ENCODE results near the gene MAGI2. TPM values are rescaled to one million over a fixed set of nuclear protein-coding genes. Genes with fewer than 3 reads are reported as not detected.

Gene MAGI2
- total RNA-seq, 3 donors from 2014 or later: 0.10 to 0.16 (median 0.14) TPM

- DNase-seq: no peak
- peaks cover 9% of the 10 kb centered on the region for H3K9me3 Mint-ChIP-seq
- H3K36me3 Mint-ChIP-seq (ENCODE audit: insufficient read depth): no peaks in the 10 kb centered on the region
- no peaks in the 10 kb centered on the region for H3K4me1 Mint-ChIP-seq (ENCODE audit: low read depth)
- ATAC-seq: no peak
- H3K4me3 Mint-ChIP-seq: no peak overlapping the region
- H3K27me3 Mint-ChIP-seq (ENCODE audit: low read depth): no peaks in the 10 kb centered on the region
Observed at GRCh38 chr7:77995717-77996116, 1457.8 kb downstream of the MAGI2 start.

- no peaks in the 10 kb centered on the region for H3K27me3 Mint-ChIP-seq (ENCODE audit: low read depth)
- DNase-seq (no peak), ATAC-seq (no peak)
- H3K36me3 Mint-ChIP-seq (ENCODE audit: insufficient read depth): no peaks in the 10 kb centered on the region
- H3K9me3 Mint-ChIP-seq: peaks cover 3% of the 10 kb centered on the region
- H3K4me1 Mint-ChIP-seq (ENCODE audit: low read depth): peaks cover 4% of the 10 kb centered on the region
- no peak overlapping the region for H3K4me3 Mint-ChIP-seq
Observed at GRCh38 chr7:77993838-77994237, 1459.6 kb downstream of the MAGI2 start.

GRCh38 chr7:77991656-77992055 is 1461.8 kb downstream of the MAGI2 start:
- no peak for DNase-seq
- Mint-ChIP-seq H3K4me3 (no peak overlapping the region), H3K9me3 (no peaks in the 10 kb centered on the region), H3K36me3 (ENCODE audit: insufficient read depth) (no peaks in the 10 kb centered on the region), H3K27me3 (ENCODE audit: low read depth) (no peaks in the 10 kb centered on the region), H3K4me1 (ENCODE audit: low read depth) (peaks cover 4% of the 10 kb centered on the region)
- no peak for ATAC-seq

DNA sequence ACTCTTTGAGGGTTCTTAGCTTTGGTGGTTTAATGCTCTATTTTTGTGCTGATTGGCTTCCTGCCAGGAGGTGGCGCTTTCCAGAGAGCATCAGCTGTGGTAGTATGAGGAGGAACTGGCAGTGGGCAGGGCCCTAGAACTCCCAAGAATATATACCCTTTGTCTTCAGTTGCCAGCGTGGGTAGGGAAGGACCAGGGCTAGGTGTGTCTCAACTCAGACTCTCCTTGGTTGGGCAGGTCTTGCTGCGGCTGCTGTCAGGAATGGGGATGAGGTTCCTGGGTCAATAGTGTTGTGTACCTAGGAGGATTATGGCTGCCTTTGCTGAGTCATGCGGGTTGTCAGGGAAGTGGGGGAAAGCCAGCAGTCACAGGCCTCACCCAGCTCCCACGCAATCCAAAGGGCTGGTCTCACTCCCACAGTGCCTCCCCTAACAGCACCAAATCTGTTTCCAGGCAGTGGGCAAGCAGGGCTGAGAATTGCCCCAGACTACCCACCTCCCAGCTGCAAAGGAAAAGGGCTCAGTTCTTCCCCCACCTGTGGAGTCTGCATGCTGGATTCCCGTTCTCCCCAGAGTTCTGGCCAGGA is 1463.4 kb downstream of the MAGI2 start:
- H3K27me3 Mint-ChIP-seq (ENCODE audit: low read depth): no peaks in the 10 kb centered on the region
- ATAC-seq: no peak
- no peak for DNase-seq
- peaks cover 4% of the 10 kb centered on the region for H3K4me1 Mint-ChIP-seq (ENCODE audit: low read depth)
- H3K4me3 Mint-ChIP-seq: no peak overlapping the region
- H3K9me3 Mint-ChIP-seq: no peaks in the 10 kb centered on the region
- no peaks in the 10 kb centered on the region for H3K36me3 Mint-ChIP-seq (ENCODE audit: insufficient read depth)

DNA sequence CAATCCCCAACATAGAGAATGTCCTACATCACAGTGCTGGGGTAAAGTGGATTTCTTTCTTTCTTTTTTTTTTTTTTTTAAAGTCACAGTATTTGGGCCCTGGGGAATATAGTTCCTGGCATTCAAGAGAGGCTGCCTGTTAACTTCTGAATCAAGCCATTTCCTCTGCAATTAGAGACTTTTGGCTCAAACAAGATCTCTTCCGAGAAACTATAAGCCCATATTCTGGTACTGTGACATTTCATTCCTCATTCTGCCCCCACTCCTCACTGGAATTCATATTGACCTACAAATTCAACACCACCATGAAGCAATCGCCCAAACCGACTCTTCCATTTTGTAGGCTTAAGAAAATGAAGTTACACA is 1467.5 kb downstream of the MAGI2 start:
- Mint-ChIP-seq H3K4me1 (ENCODE audit: low read depth) (peaks cover 7% of the 10 kb centered on the region), H3K4me3 (no peak overlapping the region)

DNA sequence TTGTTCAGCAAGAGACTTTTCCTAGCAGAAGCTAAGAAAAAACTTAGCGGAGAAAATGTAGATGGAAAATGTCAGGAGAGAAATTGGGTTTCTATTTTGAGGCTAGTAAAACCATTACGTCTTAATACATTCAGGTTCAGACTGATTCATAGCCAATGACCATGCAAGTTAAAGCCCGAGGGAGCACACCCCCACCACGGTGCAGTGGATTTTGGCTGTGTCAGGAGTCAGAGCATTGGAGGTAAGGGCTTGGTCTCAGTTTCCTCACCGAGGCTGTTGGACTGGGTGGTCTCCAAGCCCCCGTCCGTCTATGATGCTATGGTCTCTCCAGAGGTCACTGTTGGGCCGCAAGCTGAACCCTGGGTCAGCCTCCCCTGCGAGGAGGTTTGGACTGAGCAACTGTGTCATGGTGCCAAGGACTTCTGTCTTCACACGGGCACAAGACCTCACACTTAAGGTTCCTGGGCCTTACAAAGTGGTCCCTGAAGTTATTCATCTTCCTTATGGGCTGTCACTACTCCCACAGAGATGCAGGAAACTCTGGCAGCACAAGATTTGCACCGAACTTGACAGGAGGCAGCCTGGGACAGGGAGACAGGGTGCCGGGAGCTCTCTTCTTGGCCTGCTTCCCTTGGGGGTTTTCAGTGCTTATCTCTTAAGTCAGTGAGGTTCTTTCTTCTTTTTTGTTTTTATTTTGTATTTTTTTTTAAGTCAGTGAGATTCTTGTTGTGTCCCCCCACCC is 1468.1 kb downstream of the MAGI2 start:
- ATAC-seq (no peak), DNase-seq (no peak)
- Mint-ChIP-seq H3K9me3 (no peaks in the 10 kb centered on the region), H3K27me3 (ENCODE audit: low read depth) (peaks cover 5% of the 10 kb centered on the region), H3K4me3 (no peak overlapping the region), H3K4me1 (ENCODE audit: low read depth) (peaks cover 7% of the 10 kb centered on the region), H3K36me3 (ENCODE audit: insufficient read depth) (no peaks in the 10 kb centered on the region)

More for the DNA sequence above, 1467.5 kb downstream of the MAGI2 start:
- DNase-seq (no peak), ATAC-seq (no peak)
- peaks cover 1% of the 10 kb centered on the region for H3K27me3 Mint-ChIP-seq (ENCODE audit: low read depth)
- no peaks in the 10 kb centered on the region for H3K36me3 Mint-ChIP-seq (ENCODE audit: insufficient read depth)
- no peaks in the 10 kb centered on the region for H3K9me3 Mint-ChIP-seq

GRCh38 chr7:77983973-77984372 is 1469.5 kb downstream of the MAGI2 start:
- no peak for ATAC-seq

GRCh38 chr7:77982926-77983550 is 1470.4 kb downstream of the MAGI2 start:
- DNase-seq (no peak), ATAC-seq (peak; percentile 78 to 85)
- Mint-ChIP-seq H3K9me3 (no peaks in the 10 kb centered on the region), H3K36me3 (ENCODE audit: insufficient read depth) (no peaks in the 10 kb centered on the region), H3K4me1 (ENCODE audit: low read depth) (peaks cover 3% of the 10 kb centered on the region), H3K4me3 (no peak overlapping the region), H3K27me3 (ENCODE audit: low read depth) (peaks cover 6% of the 10 kb centered on the region)

More at GRCh38 chr7:77983973-77984372, 1469.5 kb downstream of the MAGI2 start:
- no peaks in the 10 kb centered on the region for H3K36me3 Mint-ChIP-seq (ENCODE audit: insufficient read depth)
- DNase-seq: no peak
- peaks cover 3% of the 10 kb centered on the region for H3K4me1 Mint-ChIP-seq (ENCODE audit: low read depth)
- H3K9me3 Mint-ChIP-seq: no peaks in the 10 kb centered on the region
- H3K4me3 Mint-ChIP-seq: no peak overlapping the region
- peaks cover 6% of the 10 kb centered on the region for H3K27me3 Mint-ChIP-seq (ENCODE audit: low read depth)

DNA sequence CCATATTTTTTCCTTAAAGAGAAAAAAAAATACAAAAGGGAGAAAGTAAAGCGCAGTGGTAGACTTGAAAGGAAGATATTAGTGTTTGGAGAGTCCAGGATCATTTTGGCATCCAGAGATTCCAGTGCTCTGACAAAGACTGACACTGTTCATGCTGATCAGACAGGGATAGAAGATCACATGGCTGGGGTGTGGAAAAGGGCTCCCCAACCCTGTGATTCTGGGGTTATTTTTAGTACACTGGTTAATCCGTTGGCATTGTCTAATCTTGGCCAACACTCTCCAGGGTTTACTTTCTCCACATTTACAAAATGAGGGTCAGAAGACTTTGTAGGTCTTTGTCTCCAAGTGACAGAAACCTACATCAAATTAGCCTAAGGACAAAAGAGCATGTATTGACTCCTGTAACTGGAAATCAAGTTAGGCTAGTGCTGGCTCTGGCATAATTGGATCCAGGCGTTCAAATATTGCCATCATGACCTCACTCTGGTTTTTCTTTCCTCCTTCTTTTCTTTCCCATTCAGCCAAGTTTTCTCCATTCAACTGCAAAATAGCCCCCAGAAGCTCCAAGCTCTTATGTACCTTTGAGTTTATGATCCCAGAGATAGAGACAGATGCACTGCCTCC is 1473.3 kb downstream of the MAGI2 start:
- Mint-ChIP-seq H3K36me3 (ENCODE audit: insufficient read depth) (no peaks in the 10 kb centered on the region), H3K9me3 (no peaks in the 10 kb centered on the region), H3K27me3 (ENCODE audit: low read depth) (peaks cover 6% of the 10 kb centered on the region), H3K4me1 (ENCODE audit: low read depth) (peaks cover 3% of the 10 kb centered on the region), H3K4me3 (no peak overlapping the region)
- DNase-seq (no peak), ATAC-seq (no peak)

DNA sequence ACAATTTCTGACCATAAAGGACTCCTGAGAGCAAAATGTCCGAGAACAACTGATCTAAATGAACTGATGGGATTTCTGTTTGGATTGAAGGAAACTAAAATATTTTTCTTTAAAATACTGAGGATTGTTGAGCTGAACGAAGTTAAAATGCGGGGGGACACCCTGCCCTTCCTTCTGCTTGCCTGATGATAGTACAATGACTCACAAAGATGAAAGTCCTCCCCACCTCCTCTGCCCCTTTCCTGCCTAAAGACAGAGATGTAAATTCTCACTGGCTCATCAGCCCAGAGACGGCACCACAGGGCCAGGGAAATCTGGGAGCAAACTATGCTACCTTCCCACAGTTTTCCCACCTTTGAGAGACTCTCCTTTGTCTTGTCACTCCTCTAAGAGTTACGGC is 1474.2 kb downstream of the MAGI2 start:
- no peak for ATAC-seq
- Mint-ChIP-seq H3K4me3 (no peak overlapping the region), H3K36me3 (ENCODE audit: insufficient read depth) (no peaks in the 10 kb centered on the region), H3K9me3 (no peaks in the 10 kb centered on the region), H3K4me1 (ENCODE audit: low read depth) (peaks cover 3% of the 10 kb centered on the region), H3K27me3 (ENCODE audit: low read depth) (peaks cover 6% of the 10 kb centered on the region)
- no peak for DNase-seq

DNA sequence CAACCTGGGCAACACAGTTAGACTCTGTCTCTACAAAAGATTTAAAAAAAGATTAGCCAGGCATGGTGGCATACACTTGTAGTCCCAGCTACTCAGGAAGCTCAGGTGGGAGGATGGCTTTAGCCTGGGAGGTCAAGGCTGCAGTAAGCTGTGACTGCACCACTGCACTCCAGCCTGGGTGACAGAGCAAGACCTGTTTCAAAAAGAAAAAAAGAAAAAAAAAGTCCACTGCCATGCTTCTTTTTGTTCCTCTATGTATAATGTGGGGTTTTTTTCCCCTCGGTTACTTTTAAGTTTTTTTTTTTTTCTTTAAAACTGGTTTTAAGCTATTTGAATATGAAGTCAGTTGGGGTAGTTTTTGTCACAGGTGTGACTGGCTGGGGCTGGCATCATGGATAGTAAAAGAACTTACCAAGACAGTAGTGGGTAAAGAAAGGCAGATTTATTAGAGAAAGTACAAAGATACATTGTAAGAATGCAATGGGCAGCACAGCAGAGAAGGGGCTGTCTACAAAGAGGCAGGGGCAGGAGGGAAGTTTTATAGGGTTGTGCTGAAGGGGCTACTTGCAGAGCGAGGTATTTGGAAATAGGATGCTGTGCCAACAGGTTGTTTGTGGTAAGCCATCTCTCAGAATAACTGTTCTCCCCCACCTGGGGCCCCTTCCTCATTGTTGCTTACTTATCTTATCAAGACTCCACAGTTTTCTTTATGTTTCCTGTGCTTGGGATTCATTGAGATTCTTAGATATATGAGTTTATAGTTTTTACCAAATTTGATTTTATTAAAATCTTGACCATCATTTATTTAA is 1477.6 kb downstream of the MAGI2 start:
- Mint-ChIP-seq H3K27me3 (ENCODE audit: low read depth) (peaks cover 4% of the 10 kb centered on the region), H3K4me1 (ENCODE audit: low read depth) (no peaks in the 10 kb centered on the region), H3K9me3 (no peaks in the 10 kb centered on the region), H3K36me3 (ENCODE audit: insufficient read depth) (no peaks in the 10 kb centered on the region), H3K4me3 (no peak overlapping the region)
- DNase-seq: no peak
- ATAC-seq: no peak

- Mint-ChIP-seq H3K36me3 (ENCODE audit: insufficient read depth) (peaks cover 2% of the 10 kb centered on the region), H3K4me3 (no peak overlapping the region), H3K4me1 (ENCODE audit: low read depth) (no peaks in the 10 kb centered on the region), H3K27me3 (ENCODE audit: low read depth) (no peaks in the 10 kb centered on the region), H3K9me3 (no peaks in the 10 kb centered on the region)
- DNase-seq: no peak
- ATAC-seq: no peak
Observed at GRCh38 chr7:77971726-77972125, 1481.7 kb downstream of the MAGI2 start.

GRCh38 chr7:77967429-77967828 is 1486.0 kb downstream of the MAGI2 start:
- Mint-ChIP-seq H3K36me3 (ENCODE audit: insufficient read depth) (peaks cover 5% of the 10 kb centered on the region), H3K4me3 (no peak overlapping the region), H3K27me3 (ENCODE audit: low read depth) (no peaks in the 10 kb centered on the region), H3K9me3 (no peaks in the 10 kb centered on the region), H3K4me1 (ENCODE audit: low read depth) (no peaks in the 10 kb centered on the region)
- no peak for ATAC-seq
- DNase-seq: no peak
